NB4 (cell line): ENCODE results near the gene GRAMD4.

Experiments used
- CTCF ChIP-seq: IDR thresholded peaks from one replicate; pipeline ENCODE4 v1.5.1; 2012; ENCODE audit warnings: low read depth, low read length
- POLR2A ChIP-seq: IDR thresholded peaks from 2 replicates; pipeline ENCODE4 v1.6.1; 2011; ENCODE audit warnings: mild to moderate bottlenecking; ENCODE audit not compliant: insufficient read length; ENCODE audit errors: extremely low read depth

GRCh38 chr22:46631113-46631512 is 10.9 kb downstream of the GRAMD4 start:
- TF ChIP-seq POLR2A (no peak), CTCF (no peak)
